HG02763 (cell line): ENCODE data around the gene TNPO1.

ENCODE experiments used
- ATAC-seq: cut with Tn5 transposase; IDR thresholded peaks from one replicate; pipeline ENCODE4 v1.9.1; 2021; ENCODE audit warnings: mild to moderate bottlenecking, moderate library complexity; ENCODE audit not compliant: unreplicated experiment

Gene TNPO1

GRCh38 chr5:72817671-72818266 lies 1.3 kb downstream of the TNPO1 start:
- ATAC-seq, result no peak

GRCh38 chr5:72818866-72819534 lies 2.5 kb downstream of the TNPO1 start:
- no peak for ATAC-seq

GRCh38 chr5:72821776-72822175 lies 5.3 kb downstream of the TNPO1 start:
- ATAC-seq, result no peak

- no peak for ATAC-seq
Observed at GRCh38 chr5:72822944-72823343, 6.5 kb downstream of the TNPO1 start.

- no peak for ATAC-seq
Observed at GRCh38 chr5:72829707-72830106, 13.2 kb downstream of the TNPO1 start.

GRCh38 chr5:72830362-72830761 lies 13.9 kb downstream of the TNPO1 start:
- no peak for ATAC-seq

GRCh38 chr5:72831685-72832084 lies 15.2 kb downstream of the TNPO1 start:
- ATAC-seq, result no peak

GRCh38 chr5:72834924-72835323 lies 18.5 kb downstream of the TNPO1 start:
- no peak for ATAC-seq

- no peak for ATAC-seq
Observed at GRCh38 chr5:72835633-72836032, 19.2 kb downstream of the TNPO1 start.

- ATAC-seq, result no peak
Observed at GRCh38 chr5:72836810-72837209, 20.3 kb downstream of the TNPO1 start.

- ATAC-seq, result no peak
Observed at GRCh38 chr5:72837524-72838096, 21.1 kb downstream of the TNPO1 start.

GRCh38 chr5:72840041-72840440 lies 23.6 kb downstream of the TNPO1 start:
- no peak for ATAC-seq

- ATAC-seq, result no peak
Observed at GRCh38 chr5:72841756-72842535, 25.5 kb downstream of the TNPO1 start.

- no peak for ATAC-seq
Observed at GRCh38 chr5:72842816-72843215, 26.4 kb downstream of the TNPO1 start.

GRCh38 chr5:72844218-72844603 lies 27.8 kb downstream of the TNPO1 start:
- ATAC-seq, result no peak

- ATAC-seq, result no peak
Observed at GRCh38 chr5:72845889-72846288, 29.4 kb downstream of the TNPO1 start.

GRCh38 chr5:72846483-72846882 lies 30.0 kb downstream of the TNPO1 start:
- ATAC-seq, result no peak

- no peak for ATAC-seq
Observed at GRCh38 chr5:72847439-72847838, 31.0 kb downstream of the TNPO1 start.

- ATAC-seq, result peak; percentile 82
Observed at GRCh38 chr5:72847989-72848473, 31.6 kb downstream of the TNPO1 start.

GRCh38 chr5:72848474-72849428 lies 32.3 kb downstream of the TNPO1 start:
- ATAC-seq, result peak; percentile 44
